Measurements from ENCODE around the gene SPTBN5. TPM values are rescaled to one million over a fixed set of nuclear protein-coding genes. Genes with fewer than 3 reads are reported as not detected.

SPTBN5 gene
- total RNA-seq, 1 donor from 2014 or later, result 4.2 TPM

DNA sequence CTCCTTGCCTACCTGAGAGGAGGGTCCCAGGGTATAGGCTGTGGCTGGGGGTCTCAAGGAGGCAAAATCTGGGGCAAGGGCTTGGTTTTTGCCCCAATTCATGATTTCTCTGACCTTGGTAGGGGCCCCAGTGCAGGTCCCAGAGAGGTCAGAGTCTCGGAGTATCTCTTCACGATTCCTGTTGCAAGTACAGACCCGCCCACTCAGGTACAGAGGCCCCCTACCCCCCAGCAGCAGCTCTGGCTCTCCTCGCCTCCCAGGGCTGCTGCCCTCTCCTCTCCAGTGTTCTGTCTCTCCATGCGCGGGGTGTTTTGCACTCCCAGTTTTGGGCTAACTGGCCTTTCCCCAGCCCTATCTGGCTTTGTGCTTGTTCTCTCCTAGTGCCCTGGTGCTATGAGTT, 71.4 kb downstream of the SPTBN5 start:
- Mint-ChIP-seq H3K4me1 (ENCODE audit: unreplicated experiment) (no peaks in the 10 kb centered on the region), H3K27ac (no peak overlapping the region), H3K36me3 (no peaks in the 10 kb centered on the region)

DNA sequence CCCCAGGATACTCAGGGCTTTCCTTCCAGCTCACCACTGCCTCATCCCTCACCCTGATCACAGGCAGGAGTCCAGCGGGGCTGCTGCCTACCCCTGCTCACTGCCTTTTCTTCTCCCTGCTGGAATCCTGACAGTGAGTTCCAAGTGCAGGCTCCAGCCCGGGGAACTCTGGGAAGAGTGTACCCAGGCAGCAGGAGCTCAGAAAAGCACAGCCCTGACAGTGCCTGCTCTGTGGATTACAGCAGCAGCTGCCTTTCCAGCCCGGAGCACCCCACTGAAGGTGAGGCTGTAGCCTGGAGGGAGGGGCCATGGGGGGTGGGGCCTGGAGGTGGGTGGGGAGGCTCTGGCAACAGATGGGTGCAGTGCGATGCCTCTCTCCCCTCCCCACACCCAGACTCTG, 72.0 kb downstream of the SPTBN5 start:
- Mint-ChIP-seq H3K4me1 (ENCODE audit: unreplicated experiment) (no peaks in the 10 kb centered on the region), H3K4me3 (no peak overlapping the region), H3K27me3 (no peaks in the 10 kb centered on the region), H3K27ac (no peak overlapping the region), H3K36me3 (no peaks in the 10 kb centered on the region), H3K9me3 (no peaks in the 10 kb centered on the region)
- no peak for DNase-seq (ENCODE audit: extremely low spot score, unreplicated experiment)
- TF ChIP-seq, protein P1, sequence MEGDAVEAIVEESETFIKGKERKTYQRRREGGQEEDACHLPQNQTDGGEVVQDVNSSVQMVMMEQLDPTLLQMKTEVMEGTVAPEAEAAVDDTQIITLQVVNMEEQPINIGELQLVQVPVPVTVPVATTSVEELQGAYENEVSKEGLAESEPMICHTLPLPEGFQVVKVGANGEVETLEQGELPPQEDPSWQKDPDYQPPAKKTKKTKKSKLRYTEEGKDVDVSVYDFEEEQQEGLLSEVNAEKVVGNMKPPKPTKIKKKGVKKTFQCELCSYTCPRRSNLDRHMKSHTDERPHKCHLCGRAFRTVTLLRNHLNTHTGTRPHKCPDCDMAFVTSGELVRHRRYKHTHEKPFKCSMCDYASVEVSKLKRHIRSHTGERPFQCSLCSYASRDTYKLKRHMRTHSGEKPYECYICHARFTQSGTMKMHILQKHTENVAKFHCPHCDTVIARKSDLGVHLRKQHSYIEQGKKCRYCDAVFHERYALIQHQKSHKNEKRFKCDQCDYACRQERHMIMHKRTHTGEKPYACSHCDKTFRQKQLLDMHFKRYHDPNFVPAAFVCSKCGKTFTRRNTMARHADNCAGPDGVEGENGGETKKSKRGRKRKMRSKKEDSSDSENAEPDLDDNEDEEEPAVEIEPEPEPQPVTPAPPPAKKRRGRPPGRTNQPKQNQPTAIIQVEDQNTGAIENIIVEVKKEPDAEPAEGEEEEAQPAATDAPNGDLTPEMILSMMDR (conservative IDR thresholded peaks at IDR 0.05), result no peak

More for the DNA sequence above, 71.4 kb downstream of the SPTBN5 start:
- no peak for DNase-seq (ENCODE audit: extremely low spot score, unreplicated experiment)
- Mint-ChIP-seq H3K27me3 (no peaks in the 10 kb centered on the region), H3K4me3 (no peak overlapping the region), H3K9me3 (no peaks in the 10 kb centered on the region)
- TF ChIP-seq, protein P1 (conservative IDR thresholded peaks at IDR 0.05), result no peak

DNA sequence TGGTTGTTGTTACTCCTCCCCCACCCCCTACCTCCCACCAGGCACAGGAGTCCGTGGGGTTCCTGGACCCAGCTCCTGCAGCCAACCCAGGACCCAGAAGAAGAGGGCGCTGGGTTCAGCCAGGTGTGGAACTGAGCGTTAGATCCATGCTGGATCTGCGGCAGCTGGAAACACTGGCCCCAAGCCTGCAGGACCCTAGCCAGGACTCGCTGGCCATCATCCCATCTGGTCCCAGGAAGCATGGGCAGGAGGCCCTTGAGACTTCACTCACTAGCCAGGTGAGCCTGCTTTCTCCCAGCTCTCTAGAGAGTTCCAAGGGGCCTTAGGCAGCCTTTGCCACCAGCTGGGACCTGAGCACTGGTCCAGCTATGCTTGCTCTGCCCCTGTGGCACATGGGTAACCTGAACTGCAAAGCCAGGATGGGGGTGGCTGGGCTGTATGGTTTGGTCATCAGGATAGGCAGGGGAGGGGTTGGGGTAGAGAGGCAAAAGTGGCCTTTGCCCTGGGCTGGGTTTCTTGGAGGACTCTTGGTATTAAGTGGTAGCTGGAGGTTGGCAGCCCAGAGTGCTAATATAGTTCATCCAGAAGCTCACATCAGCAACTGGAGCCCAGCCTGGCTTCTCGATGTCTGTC, 72.9 kb downstream of the SPTBN5 start:
- H3K9me3 Mint-ChIP-seq, result no peaks in the 10 kb centered on the region
- TF ChIP-seq, protein P1 (conservative IDR thresholded peaks at IDR 0.05), result no peak
- H3K27ac Mint-ChIP-seq, result no peak overlapping the region
- H3K4me3 Mint-ChIP-seq, result no peak overlapping the region
- DNase-seq (ENCODE audit: extremely low spot score, unreplicated experiment), result no peak
- H3K36me3 Mint-ChIP-seq, result no peaks in the 10 kb centered on the region
- H3K27me3 Mint-ChIP-seq, result no peaks in the 10 kb centered on the region
- H3K4me1 Mint-ChIP-seq (ENCODE audit: unreplicated experiment), result no peaks in the 10 kb centered on the region

DNA sequence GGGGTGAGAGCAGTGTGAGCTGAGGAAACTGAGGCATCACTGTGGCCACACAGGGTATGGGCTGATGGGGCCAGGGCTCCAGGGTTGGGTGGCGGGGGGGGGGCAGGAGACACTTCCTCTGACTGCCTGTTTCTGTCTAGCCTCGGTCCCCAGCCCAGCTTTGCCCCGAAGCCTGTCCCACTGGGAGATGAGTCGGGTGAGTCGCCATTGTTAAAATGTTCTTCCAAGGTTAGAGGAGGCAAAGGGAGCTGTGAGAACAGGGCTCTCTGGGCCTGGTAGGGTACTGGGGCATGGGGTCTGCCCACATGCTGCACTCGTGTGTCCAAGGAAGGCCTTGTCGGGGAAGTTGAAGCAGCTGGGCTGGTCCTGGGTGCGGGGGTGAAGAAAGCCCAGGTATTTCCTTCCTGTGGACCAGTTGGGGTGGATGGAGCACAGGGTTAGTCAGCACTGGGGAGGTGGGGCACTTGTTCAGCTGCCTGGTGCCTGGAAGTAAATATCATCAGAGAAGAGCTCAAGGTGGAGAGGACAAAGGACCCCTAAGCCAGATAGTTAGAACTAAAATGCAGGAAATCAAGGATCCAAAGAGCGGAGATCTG, 74.3 kb downstream of the SPTBN5 start:
- TF ChIP-seq, protein P1 (conservative IDR thresholded peaks at IDR 0.05), result no peak
- DNase-seq (ENCODE audit: extremely low spot score, unreplicated experiment), result no peak
- Mint-ChIP-seq H3K27ac (no peak overlapping the region), H3K4me3 (no peak overlapping the region), H3K4me1 (ENCODE audit: unreplicated experiment) (no peaks in the 10 kb centered on the region), H3K27me3 (no peaks in the 10 kb centered on the region), H3K9me3 (no peaks in the 10 kb centered on the region), H3K36me3 (no peaks in the 10 kb centered on the region)

DNA sequence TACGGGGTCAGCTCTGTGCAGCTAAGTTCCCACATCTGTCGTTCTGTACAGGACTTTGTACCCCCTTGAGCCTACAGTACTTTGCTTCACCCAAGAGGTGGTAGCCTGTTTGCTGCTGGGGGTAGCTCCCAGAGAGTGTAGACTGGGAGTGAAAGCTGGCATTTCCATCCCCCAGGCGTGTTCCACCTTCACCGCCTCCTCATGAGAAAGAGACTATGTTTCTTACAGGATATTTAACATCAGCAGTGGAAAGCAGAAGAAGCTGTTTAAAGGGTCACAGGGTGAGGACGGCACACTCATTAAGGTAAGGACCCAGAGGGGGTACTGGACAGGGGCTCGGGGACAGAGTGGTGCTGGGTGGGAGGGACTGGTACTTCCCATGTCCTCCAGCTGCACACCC, 76.1 kb downstream of the SPTBN5 start:
- no peak overlapping the region for H3K4me3 Mint-ChIP-seq
- no peak overlapping the region for H3K27ac Mint-ChIP-seq
- H3K9me3 Mint-ChIP-seq, result no peaks in the 10 kb centered on the region
- DNase-seq (ENCODE audit: extremely low spot score, unreplicated experiment), result no peak
- no peaks in the 10 kb centered on the region for H3K27me3 Mint-ChIP-seq
- no peaks in the 10 kb centered on the region for H3K4me1 Mint-ChIP-seq (ENCODE audit: unreplicated experiment)
- TF ChIP-seq, protein P1 (conservative IDR thresholded peaks at IDR 0.05), result no peak
- H3K36me3 Mint-ChIP-seq, result peaks cover 4% of the 10 kb centered on the region
